ENCODE measurements around the gene RTP3. TPM values are rescaled to one million over a fixed set of nuclear protein-coding genes. Genes with fewer than 3 reads are reported as not detected.
A peak's percentile ranks its signal among the peaks of the same experiment; 100 is the strongest.

RTP3 gene
- total and polyA plus RNA-seq, 2 experiments from 2014 or later: 0.16 TPM; not detected in 1

DNA sequence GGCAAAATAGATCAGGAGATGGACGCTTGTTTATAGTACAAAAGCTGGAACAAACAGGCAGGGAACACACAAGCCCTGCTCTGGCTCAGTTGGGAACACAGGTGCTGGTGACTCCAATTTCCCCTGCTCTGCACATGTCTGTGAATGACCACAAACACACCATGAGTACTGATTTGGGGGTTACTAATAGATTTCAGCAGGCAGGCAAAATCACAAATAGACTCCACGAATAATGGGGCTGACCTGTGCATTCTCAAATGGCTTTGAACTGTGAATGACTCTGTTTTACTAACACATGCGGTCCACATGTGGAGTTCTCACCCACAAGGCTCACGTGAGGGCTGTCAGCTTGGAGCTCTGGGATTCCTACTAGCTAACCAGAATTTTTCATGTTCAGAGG, 3.9 kb downstream of the RTP3 start:
- H3K36me3 ChIP-seq (ENCODE audit: insufficient read depth): no peaks in the 10 kb centered on the region
- no peak overlapping the region for H3K4me3 ChIP-seq
- H3K79me2 ChIP-seq (replicated peaks; ENCODE audit: insufficient read depth): no peaks in the 10 kb centered on the region
- peaks cover 15% of the 10 kb centered on the region for H3K4me1 ChIP-seq (ENCODE audit: insufficient read depth)
- no peak overlapping the region for H3K4me2 ChIP-seq
- H4K20me1 ChIP-seq (replicated peaks; ENCODE audit: insufficient read depth): no peaks in the 10 kb centered on the region
- 0 out of 2 replicates have a peak overlapping the region, but pooled peaks have one; percentile 10 for H2AFZ ChIP-seq
- H3K9me3 Mint-ChIP-seq: no peaks in the 10 kb centered on the region
- DNase-seq (ENCODE audit: low spot score) (no peak), ATAC-seq (no peak)
- no peak for TF ChIP-seq JUNB (IDR thresholded peaks at IDR 0.05; ENCODE audit: unreplicated experiment)
- TF ChIP-seq, protein P1, sequence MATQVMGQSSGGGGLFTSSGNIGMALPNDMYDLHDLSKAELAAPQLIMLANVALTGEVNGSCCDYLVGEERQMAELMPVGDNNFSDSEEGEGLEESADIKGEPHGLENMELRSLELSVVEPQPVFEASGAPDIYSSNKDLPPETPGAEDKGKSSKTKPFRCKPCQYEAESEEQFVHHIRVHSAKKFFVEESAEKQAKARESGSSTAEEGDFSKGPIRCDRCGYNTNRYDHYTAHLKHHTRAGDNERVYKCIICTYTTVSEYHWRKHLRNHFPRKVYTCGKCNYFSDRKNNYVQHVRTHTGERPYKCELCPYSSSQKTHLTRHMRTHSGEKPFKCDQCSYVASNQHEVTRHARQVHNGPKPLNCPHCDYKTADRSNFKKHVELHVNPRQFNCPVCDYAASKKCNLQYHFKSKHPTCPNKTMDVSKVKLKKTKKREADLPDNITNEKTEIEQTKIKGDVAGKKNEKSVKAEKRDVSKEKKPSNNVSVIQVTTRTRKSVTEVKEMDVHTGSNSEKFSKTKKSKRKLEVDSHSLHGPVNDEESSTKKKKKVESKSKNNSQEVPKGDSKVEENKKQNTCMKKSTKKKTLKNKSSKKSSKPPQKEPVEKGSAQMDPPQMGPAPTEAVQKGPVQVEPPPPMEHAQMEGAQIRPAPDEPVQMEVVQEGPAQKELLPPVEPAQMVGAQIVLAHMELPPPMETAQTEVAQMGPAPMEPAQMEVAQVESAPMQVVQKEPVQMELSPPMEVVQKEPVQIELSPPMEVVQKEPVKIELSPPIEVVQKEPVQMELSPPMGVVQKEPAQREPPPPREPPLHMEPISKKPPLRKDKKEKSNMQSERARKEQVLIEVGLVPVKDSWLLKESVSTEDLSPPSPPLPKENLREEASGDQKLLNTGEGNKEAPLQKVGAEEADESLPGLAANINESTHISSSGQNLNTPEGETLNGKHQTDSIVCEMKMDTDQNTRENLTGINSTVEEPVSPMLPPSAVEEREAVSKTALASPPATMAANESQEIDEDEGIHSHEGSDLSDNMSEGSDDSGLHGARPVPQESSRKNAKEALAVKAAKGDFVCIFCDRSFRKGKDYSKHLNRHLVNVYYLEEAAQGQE (IDR thresholded peaks at IDR 0.05; ENCODE audit: unreplicated experiment): no peak
- TF ChIP-seq EZH2 (IDR thresholded peaks at IDR 0.05; ENCODE audit: low read depth, unreplicated experiment): no peak
- TF ChIP-seq, protein P2, sequence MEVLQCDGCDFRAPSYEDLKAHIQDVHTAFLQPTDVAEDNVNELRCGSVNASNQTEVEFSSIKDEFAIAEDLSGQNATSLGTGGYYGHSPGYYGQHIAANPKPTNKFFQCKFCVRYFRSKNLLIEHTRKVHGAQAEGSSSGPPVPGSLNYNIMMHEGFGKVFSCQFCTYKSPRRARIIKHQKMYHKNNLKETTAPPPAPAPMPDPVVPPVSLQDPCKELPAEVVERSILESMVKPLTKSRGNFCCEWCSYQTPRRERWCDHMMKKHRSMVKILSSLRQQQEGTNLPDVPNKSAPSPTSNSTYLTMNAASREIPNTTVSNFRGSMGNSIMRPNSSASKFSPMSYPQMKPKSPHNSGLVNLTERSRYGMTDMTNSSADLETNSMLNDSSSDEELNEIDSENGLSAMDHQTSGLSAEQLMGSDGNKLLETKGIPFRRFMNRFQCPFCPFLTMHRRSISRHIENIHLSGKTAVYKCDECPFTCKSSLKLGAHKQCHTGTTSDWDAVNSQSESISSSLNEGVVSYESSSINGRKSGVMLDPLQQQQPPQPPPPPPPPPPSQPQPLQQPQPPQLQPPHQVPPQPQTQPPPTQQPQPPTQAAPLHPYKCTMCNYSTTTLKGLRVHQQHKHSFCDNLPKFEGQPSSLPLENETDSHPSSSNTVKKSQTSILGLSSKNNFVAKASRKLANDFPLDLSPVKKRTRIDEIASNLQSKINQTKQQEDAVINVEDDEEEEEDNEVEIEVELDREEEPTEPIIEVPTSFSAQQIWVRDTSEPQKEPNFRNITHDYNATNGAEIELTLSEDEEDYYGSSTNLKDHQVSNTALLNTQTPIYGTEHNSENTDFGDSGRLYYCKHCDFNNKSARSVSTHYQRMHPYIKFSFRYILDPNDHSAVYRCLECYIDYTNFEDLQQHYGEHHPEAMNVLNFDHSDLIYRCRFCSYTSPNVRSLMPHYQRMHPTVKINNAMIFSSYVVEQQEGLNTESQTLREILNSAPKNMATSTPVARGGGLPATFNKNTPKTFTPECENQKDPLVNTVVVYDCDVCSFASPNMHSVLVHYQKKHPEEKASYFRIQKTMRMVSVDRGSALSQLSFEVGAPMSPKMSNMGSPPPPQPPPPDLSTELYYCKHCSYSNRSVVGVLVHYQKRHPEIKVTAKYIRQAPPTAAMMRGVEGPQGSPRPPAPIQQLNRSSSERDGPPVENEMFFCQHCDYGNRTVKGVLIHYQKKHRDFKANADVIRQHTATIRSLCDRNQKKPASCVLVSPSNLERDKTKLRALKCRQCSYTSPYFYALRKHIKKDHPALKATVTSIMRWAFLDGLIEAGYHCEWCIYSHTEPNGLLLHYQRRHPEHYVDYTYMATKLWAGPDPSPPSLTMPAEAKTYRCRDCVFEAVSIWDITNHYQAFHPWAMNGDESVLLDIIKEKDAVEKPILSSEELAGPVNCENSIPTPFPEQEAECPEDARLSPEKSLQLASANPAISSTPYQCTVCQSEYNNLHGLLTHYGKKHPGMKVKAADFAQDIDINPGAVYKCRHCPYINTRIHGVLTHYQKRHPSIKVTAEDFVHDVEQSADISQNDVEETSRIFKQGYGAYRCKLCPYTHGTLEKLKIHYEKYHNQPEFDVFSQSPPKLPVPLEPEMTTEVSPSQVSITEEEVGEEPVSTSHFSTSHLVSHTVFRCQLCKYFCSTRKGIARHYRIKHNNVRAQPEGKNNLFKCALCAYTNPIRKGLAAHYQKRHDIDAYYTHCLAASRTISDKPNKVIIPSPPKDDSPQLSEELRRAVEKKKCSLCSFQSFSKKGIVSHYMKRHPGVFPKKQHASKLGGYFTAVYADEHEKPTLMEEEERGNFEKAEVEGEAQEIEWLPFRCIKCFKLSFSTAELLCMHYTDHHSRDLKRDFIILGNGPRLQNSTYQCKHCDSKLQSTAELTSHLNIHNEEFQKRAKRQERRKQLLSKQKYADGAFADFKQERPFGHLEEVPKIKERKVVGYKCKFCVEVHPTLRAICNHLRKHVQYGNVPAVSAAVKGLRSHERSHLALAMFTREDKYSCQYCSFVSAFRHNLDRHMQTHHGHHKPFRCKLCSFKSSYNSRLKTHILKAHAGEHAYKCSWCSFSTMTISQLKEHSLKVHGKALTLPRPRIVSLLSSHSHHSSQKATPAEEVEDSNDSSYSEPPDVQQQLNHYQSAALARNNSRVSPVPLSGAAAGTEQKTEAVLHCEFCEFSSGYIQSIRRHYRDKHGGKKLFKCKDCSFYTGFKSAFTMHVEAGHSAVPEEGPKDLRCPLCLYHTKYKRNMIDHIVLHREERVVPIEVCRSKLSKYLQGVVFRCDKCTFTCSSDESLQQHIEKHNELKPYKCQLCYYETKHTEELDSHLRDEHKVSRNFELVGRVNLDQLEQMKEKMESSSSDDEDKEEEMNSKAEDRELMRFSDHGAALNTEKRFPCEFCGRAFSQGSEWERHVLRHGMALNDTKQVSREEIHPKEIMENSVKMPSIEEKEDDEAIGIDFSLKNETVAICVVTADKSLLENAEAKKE (CRISPR knock-in tag; IDR thresholded peaks at IDR 0.05): no peak
- TF ChIP-seq CREB1 (CRISPR knock-in tag; IDR thresholded peaks at IDR 0.05; ENCODE audit: low read depth): no peak
- no peak for TF ChIP-seq ZNF331 (CRISPR knock-in tag; IDR thresholded peaks at IDR 0.05; ENCODE audit: low read depth)
- no peak for TF ChIP-seq ZNF114 (CRISPR knock-in tag; IDR thresholded peaks at IDR 0.05)
- TF ChIP-seq NANOG (IDR thresholded peaks at IDR 0.05; ENCODE audit: borderline replicate concordance): no peak
- no peak overlapping the region for H3K27ac ChIP-seq (ENCODE audit: low read depth)
- peaks cover 16% of the 10 kb centered on the region for H3K27me3 Mint-ChIP-seq (ENCODE audit: insufficient read depth, low read depth, poor library complexity)
- no peaks in the 10 kb centered on the region; the same call in 2 of the 3 replicates for H3K36me3 Mint-ChIP-seq (ENCODE audit: low read depth)
- peaks cover 26% of the 10 kb centered on the region for H3K4me1 Mint-ChIP-seq
- peaks cover 6% of the 10 kb centered on the region; the same call in 1 of the 2 replicates for H3K9me2 ChIP-seq (ENCODE audit: insufficient read depth)
- peaks cover 5% of the 10 kb centered on the region; the same call in 1 of the 2 replicates for H3F3A ChIP-seq (replicated peaks; ENCODE audit: low read depth)
- no peak overlapping the region for H3K4me3 Mint-ChIP-seq
- H3K27ac Mint-ChIP-seq: no peak overlapping the region
- no peaks in the 10 kb centered on the region for H3K27me3 ChIP-seq (ENCODE audit: insufficient read depth)

Measured in GM23338 (cell line).